GM10248 (cell line): Measurements from ENCODE around the gene HADH.

Source experiments
- CTCF ChIA-PET: fragments of 300-600 bp; sonication (Branson Sonifier 250); formaldehyde crosslinking; extraction: SDS; loops from one replicate; lab custom pipeline; 2021; ENCODE audit warnings: antibody characterized with exemption; lab: Yijun Ruan, JAX
- POLR2A ChIA-PET: fragments of 350-650 bp; sonication (Branson Sonifier 250); formaldehyde crosslinking; extraction: SDS; loops from one replicate; lab custom pipeline; 2020; ENCODE audit warnings: antibody characterized with exemption; lab: Yijun Ruan, JAX
- DNase-seq: peaks from one replicate; pipeline ENCODE4 v3.0.0; 2012; ENCODE audit errors: extremely low spot score
- TF ChIP-seq, protein P1 (sequence below): IDR thresholded peaks from 2 replicates; pipeline ENCODE4 v1.5.1; 2012; ENCODE audit warnings: mild to moderate bottlenecking, low read depth; ENCODE audit errors: extremely low read depth, missing control alignments, control extremely low read depth

Gene HADH

DNA sequence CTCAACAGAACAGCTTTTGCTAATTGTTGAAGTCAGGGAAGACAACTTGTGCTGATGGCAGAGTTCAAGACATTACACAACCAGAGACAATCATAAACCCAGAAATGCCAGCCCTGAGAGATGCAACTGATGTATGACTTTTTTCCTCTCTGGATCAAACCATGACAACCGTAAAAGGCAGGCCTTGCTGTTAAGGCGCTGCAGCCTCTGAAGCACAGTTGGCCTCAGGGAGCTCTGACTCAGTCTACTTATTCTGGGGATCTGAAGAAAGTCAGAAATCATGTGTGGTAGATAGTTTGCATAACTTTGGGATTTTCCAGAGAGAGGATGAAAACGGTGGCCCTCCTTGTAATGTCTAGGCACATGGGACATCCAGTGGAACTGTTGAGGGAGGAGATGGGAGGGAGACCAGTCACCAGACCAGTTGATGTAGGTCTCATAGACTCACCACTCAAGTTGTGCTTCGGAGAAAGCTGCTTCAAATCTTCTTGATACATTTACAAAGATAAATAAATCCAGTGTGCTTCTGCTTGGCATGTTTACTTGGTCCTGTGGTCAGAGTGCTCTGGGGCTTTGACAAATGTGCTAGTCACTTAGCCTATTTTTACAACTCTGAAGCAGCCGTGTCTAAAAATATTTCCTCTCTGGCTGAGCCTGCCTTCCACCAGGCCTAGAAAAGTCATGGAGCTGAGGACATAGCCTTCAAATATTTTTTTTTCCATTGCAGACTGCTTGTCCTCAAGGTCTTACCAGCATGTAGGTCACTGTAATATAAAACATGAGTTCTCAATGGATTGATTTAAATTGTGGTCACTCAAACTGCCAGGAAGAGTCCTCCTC, 7.5 kb downstream of the HADH start:
- no peak for DNase-seq
- CTCF ChIA-PET, result interaction anchor here (0.9 to 10.7 kb wide), 3 partner anchors 10 to 33 kb away, joined by 3 to 76 read pairs (median 3); no protein-coding TSS in a partner anchor
- POLR2A ChIA-PET, result no interaction called here
- TF ChIP-seq, protein P1, sequence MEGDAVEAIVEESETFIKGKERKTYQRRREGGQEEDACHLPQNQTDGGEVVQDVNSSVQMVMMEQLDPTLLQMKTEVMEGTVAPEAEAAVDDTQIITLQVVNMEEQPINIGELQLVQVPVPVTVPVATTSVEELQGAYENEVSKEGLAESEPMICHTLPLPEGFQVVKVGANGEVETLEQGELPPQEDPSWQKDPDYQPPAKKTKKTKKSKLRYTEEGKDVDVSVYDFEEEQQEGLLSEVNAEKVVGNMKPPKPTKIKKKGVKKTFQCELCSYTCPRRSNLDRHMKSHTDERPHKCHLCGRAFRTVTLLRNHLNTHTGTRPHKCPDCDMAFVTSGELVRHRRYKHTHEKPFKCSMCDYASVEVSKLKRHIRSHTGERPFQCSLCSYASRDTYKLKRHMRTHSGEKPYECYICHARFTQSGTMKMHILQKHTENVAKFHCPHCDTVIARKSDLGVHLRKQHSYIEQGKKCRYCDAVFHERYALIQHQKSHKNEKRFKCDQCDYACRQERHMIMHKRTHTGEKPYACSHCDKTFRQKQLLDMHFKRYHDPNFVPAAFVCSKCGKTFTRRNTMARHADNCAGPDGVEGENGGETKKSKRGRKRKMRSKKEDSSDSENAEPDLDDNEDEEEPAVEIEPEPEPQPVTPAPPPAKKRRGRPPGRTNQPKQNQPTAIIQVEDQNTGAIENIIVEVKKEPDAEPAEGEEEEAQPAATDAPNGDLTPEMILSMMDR, result no peak

- CTCF ChIA-PET, result interaction anchor here (10.7 kb wide), 1 partner anchor 21 kb away, joined by 76 read pairs; no protein-coding TSS in a partner anchor
Measured at GRCh38 chr4:107997794-107998193, 8.1 kb downstream of the HADH start.

GRCh38 chr4:107999932-108000539, 10.3 kb downstream of the HADH start:
- ChIA-PET POLR2A (no interaction called here), CTCF (interaction anchor here (1.2 to 10.7 kb wide), 3 partner anchors 10 to 18 kb away, joined by 3 to 76 read pairs (median 5); partner anchors contain the start of gene HADH)
- TF ChIP-seq, protein P1, result no peak

More at GRCh38 chr4:107997794-107998193, 8.1 kb downstream of the HADH start:
- POLR2A ChIA-PET, result no interaction called here
- TF ChIP-seq, protein P1, result no peak
- no peak for DNase-seq

DNA sequence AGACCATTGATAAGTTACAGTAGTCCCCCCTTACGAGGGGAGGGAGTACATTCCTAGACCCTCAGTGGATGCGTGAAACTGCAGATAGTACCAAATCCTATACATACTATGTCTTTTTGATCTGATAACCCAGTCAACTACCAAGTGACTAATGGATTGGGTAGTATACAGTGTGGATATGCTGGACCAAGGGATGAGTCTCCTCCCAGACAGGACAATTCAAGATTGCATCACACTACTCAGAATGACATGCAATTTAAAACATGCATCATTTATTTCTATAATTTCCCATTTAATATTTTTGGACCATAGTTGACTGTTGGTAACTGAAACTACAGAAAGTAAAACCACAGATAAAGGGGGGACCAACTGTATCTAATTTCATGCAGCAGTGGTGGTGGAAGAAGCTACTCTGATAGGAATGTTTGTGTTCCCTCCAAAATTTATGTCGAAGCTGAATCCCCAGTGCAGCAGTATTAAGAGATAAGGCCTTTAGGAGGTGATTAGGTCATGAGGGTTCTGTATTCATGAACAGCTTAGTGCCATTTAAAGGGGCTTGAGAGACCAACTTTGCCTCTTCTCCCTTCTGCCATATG, 11.9 kb downstream of the HADH start:
- ChIA-PET CTCF (interaction anchor here (1.1 to 4.0 kb wide), 3 partner anchors 8 to 18 kb away, joined by 3 to 24 read pairs (median 3); no protein-coding TSS in a partner anchor), POLR2A (no interaction called here)
- TF ChIP-seq, protein P1, result no peak
- no peak for DNase-seq

More at GRCh38 chr4:107999932-108000539, 10.3 kb downstream of the HADH start:
- no peak for DNase-seq

DNA sequence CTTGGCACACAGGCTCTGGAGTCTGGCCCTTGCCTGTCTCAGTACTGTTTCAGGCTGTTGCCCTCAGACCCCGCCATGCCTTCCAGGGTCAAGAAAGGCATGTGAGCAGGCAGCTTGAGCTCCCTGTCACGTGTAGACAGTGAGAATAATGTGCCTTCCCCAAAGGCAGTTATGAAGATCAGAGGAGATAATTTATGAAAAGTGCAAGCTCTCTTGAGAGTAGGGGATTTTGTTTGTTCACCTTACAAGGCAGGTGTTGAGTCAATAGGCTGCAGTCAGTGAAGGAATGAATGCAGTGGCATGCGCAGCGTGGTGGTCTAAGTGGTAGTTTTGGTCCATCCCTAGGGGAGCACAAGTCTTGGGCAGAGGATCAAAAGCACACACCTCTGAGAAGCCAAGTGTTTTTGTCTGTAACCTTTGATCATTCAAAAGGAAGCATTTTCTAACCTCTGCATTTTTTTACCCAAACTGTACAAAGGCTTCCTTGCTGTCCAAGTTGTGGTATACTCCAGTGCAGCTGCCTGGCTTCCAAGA, 14.4 kb downstream of the HADH start:
- ChIA-PET POLR2A (no interaction called here), CTCF (interaction anchor here (1.0 to 4.0 kb wide), 3 partner anchors 10 to 568 kb away, joined by 3 to 24 read pairs (median 5); no protein-coding TSS in a partner anchor)
- DNase-seq, result no peak
- TF ChIP-seq, protein P1, result no peak

- ChIA-PET POLR2A (no interaction called here), CTCF (interaction anchor here (1.0 to 4.0 kb wide), 3 partner anchors 11 to 568 kb away, joined by 3 to 24 read pairs (median 5); no protein-coding TSS in a partner anchor)
- TF ChIP-seq, protein P1, result no peak
- no peak for DNase-seq
Measured at GRCh38 chr4:108004646-108005045, 15.0 kb downstream of the HADH start.
